ENCODE measurements around the gene TRAPPC2.
"Not testable (repeated sequence)": the region's sequence is repeated elsewhere in the genome, so short reads cannot be mapped to it uniquely, and the experiment has no call there.

DNA sequence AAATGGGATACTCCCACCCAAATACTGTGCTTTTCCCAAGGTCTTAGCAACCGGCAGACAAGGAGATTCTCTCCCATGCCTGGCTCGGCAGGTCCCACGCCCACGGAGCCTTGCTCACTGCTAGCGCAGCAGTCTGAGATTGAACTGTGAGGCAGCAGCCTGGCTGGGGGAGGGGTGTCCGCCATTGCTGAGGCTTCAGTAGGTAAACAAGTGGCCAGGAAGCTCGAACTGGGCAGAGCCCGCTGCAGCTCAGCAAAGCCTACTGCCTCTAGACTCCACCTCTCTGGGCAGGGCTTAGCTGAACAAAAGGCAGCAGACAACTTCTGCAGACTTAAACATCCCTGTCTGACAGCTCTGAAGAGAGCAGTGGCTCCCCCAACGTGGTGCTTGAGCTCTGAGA lies 9.5 kb downstream of the TRAPPC2 start:
- TF ChIP-seq, protein P1, sequence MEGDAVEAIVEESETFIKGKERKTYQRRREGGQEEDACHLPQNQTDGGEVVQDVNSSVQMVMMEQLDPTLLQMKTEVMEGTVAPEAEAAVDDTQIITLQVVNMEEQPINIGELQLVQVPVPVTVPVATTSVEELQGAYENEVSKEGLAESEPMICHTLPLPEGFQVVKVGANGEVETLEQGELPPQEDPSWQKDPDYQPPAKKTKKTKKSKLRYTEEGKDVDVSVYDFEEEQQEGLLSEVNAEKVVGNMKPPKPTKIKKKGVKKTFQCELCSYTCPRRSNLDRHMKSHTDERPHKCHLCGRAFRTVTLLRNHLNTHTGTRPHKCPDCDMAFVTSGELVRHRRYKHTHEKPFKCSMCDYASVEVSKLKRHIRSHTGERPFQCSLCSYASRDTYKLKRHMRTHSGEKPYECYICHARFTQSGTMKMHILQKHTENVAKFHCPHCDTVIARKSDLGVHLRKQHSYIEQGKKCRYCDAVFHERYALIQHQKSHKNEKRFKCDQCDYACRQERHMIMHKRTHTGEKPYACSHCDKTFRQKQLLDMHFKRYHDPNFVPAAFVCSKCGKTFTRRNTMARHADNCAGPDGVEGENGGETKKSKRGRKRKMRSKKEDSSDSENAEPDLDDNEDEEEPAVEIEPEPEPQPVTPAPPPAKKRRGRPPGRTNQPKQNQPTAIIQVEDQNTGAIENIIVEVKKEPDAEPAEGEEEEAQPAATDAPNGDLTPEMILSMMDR (IDR thresholded peaks at IDR 0.05) = not testable (repeated sequence)
- TF ChIP-seq, protein P2, sequence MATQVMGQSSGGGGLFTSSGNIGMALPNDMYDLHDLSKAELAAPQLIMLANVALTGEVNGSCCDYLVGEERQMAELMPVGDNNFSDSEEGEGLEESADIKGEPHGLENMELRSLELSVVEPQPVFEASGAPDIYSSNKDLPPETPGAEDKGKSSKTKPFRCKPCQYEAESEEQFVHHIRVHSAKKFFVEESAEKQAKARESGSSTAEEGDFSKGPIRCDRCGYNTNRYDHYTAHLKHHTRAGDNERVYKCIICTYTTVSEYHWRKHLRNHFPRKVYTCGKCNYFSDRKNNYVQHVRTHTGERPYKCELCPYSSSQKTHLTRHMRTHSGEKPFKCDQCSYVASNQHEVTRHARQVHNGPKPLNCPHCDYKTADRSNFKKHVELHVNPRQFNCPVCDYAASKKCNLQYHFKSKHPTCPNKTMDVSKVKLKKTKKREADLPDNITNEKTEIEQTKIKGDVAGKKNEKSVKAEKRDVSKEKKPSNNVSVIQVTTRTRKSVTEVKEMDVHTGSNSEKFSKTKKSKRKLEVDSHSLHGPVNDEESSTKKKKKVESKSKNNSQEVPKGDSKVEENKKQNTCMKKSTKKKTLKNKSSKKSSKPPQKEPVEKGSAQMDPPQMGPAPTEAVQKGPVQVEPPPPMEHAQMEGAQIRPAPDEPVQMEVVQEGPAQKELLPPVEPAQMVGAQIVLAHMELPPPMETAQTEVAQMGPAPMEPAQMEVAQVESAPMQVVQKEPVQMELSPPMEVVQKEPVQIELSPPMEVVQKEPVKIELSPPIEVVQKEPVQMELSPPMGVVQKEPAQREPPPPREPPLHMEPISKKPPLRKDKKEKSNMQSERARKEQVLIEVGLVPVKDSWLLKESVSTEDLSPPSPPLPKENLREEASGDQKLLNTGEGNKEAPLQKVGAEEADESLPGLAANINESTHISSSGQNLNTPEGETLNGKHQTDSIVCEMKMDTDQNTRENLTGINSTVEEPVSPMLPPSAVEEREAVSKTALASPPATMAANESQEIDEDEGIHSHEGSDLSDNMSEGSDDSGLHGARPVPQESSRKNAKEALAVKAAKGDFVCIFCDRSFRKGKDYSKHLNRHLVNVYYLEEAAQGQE (IDR thresholded peaks at IDR 0.05; ENCODE audit: insufficient read depth in 1 of 2, low read depth in 2 of 2, low read length in 1 of 2) = not testable (repeated sequence)
- not testable (repeated sequence) for TF ChIP-seq POLR2AphosphoS5, TCF7L2 (IDR thresholded peaks at IDR 0.05; ENCODE audit: low read depth, low read length)

All from Panc1 (cell line).